T-helper 17 cell (primary cell): ENCODE data around the gene PLD1. TPM values are rescaled to one million over a fixed set of nuclear protein-coding genes. Genes with fewer than 3 reads are reported as not detected.
"Not testable (repeated sequence)": the region's sequence is repeated elsewhere in the genome, so short reads cannot be mapped to it uniquely, and the experiment has no call there.

Experiments
- ATAC-seq: fragments of 150-1000 bp; cut with Tn5 transposase; 2 replicates; pipeline ENCODE4 v1.10.0; 2021; ENCODE audit warnings: mild to moderate bottlenecking, moderate library complexity
- DNase-seq, 3 donors: peaks; one replicate each; pipeline versions ENCODE4 v3.0.0 to v3.0.0-alpha.2; 2020 to 2021
- H3K9me3 ChIP-seq: one replicate; pipeline ENCODE4 v1.7.0; 2013; ENCODE audit warnings: low read length, mild to moderate bottlenecking; ENCODE audit not compliant: control insufficient read depth, poor library complexity, severe bottlenecking
- H3K27ac Mint-ChIP-seq: one replicate; pipeline ENCODE4 v1.8.0; 2022; ENCODE audit warnings: mild to moderate bottlenecking, moderate library complexity, mixed read lengths
- H3K27me3 Mint-ChIP-seq: one replicate; pipeline ENCODE4 v1.8.0; 2022; ENCODE audit warnings: mixed read lengths
- H3K36me3 Mint-ChIP-seq: one replicate; pipeline ENCODE4 v1.8.0; 2022; ENCODE audit warnings: low read depth, mixed read lengths
- H3K4me1 Mint-ChIP-seq: one replicate; pipeline ENCODE4 v1.8.0; 2022; ENCODE audit warnings: mild to moderate bottlenecking, mixed read lengths
- H3K4me3 Mint-ChIP-seq: one replicate; pipeline ENCODE4 v1.8.0; 2022; ENCODE audit warnings: mild to moderate bottlenecking, moderate library complexity, mixed read lengths
- total RNA-seq, 4 donors: library from RNA in 2 of 4; stranded (reverse) in 2 of 4; gene quantifications; one replicate each; pipeline ENCODE4 v1.2.3 and lab custom pipeline; 2022 to 2026

Gene PLD1
- total RNA-seq, 2 donors from 2014 or later, result 6.2 to 9.4 TPM

- Mint-ChIP-seq H3K27me3 (no peaks in the 10 kb centered on the region), H3K4me3 (peak overlapping the region; percentile 19), H3K4me1 (peaks cover 12% of the 10 kb centered on the region), H3K36me3 (no peaks in the 10 kb centered on the region), H3K27ac (peak overlapping the region; percentile 22)
- no peaks in the 10 kb centered on the region for H3K9me3 ChIP-seq
- no peak for ATAC-seq
- no peak for DNase-seq
Measured at GRCh38 chr3:171821044-171821443, 10.8 kb upstream of the PLD1 start.

- ATAC-seq, result no peak
- no peaks in the 10 kb centered on the region for H3K36me3 Mint-ChIP-seq
- no peak overlapping the region for H3K4me3 Mint-ChIP-seq
Measured at GRCh38 chr3:171817074-171817800, 7.0 kb upstream of the PLD1 start.

GRCh38 chr3:171815973-171816595 is 5.8 kb upstream of the PLD1 start:
- Mint-ChIP-seq H3K4me1 (peaks cover 10% of the 10 kb centered on the region), H3K36me3 (no peaks in the 10 kb centered on the region), H3K27me3 (peaks cover 6% of the 10 kb centered on the region), H3K27ac (no peak overlapping the region), H3K4me3 (no peak overlapping the region)
- no peaks in the 10 kb centered on the region for H3K9me3 ChIP-seq
- DNase-seq, result no peak
- ATAC-seq, result no peak

More at GRCh38 chr3:171817074-171817800, 7.0 kb upstream of the PLD1 start:
- Mint-ChIP-seq H3K27ac (no peak overlapping the region), H3K27me3 (peaks cover 6% of the 10 kb centered on the region), H3K4me1 (peaks cover 18% of the 10 kb centered on the region)
- no peak for DNase-seq
- no peaks in the 10 kb centered on the region for H3K9me3 ChIP-seq

- not testable (repeated sequence) for H3K27ac Mint-ChIP-seq, DNase-seq, H3K9me3 ChIP-seq, H3K4me3 Mint-ChIP-seq, H3K36me3 Mint-ChIP-seq, ATAC-seq
- H3K27me3 Mint-ChIP-seq, result peaks cover 10% of the 10 kb centered on the region
- peaks cover 11% of the 10 kb centered on the region for H3K4me1 Mint-ChIP-seq
Measured at GRCh38 chr3:171814662-171815061, 4.4 kb upstream of the PLD1 start.

- peaks cover 18% of the 10 kb centered on the region for H3K4me1 Mint-ChIP-seq
- H3K27ac Mint-ChIP-seq, result peak overlapping the region; percentile 71
- H3K36me3 Mint-ChIP-seq, result no peaks in the 10 kb centered on the region
- H3K27me3 Mint-ChIP-seq, result peaks cover 10% of the 10 kb centered on the region
- H3K4me3 Mint-ChIP-seq, result peak overlapping the region; percentile 47
- H3K9me3 ChIP-seq, result no peaks in the 10 kb centered on the region
- ATAC-seq, result peak; percentile 16
- DNase-seq, result no peak
Measured at GRCh38 chr3:171813897-171814460, 3.7 kb upstream of the PLD1 start.

- DNase-seq (no peak), ATAC-seq (no peak)
- peak overlapping the region; percentile 71 for H3K27ac Mint-ChIP-seq
- H3K4me1 Mint-ChIP-seq, result peaks cover 19% of the 10 kb centered on the region
- peaks cover 10% of the 10 kb centered on the region for H3K27me3 Mint-ChIP-seq
- H3K36me3 Mint-ChIP-seq, result no peaks in the 10 kb centered on the region
- H3K9me3 ChIP-seq, result no peaks in the 10 kb centered on the region
- peak overlapping the region; percentile 47 for H3K4me3 Mint-ChIP-seq
Measured at GRCh38 chr3:171813278-171813896, 3.1 kb upstream of the PLD1 start.

GRCh38 chr3:171812811-171813210 is 2.5 kb upstream of the PLD1 start:
- no peak for ATAC-seq
- Mint-ChIP-seq H3K4me3 (no peak overlapping the region), H3K27ac (no peak overlapping the region), H3K4me1 (peaks cover 20% of the 10 kb centered on the region), H3K36me3 (no peaks in the 10 kb centered on the region), H3K27me3 (peaks cover 10% of the 10 kb centered on the region)
- no peaks in the 10 kb centered on the region for H3K9me3 ChIP-seq
- no peak for DNase-seq

GRCh38 chr3:171811913-171812335 is 1.6 kb upstream of the PLD1 start:
- Mint-ChIP-seq H3K27ac (no peak overlapping the region), H3K4me3 (no peak overlapping the region), H3K27me3 (peaks cover 10% of the 10 kb centered on the region), H3K36me3 (no peaks in the 10 kb centered on the region), H3K4me1 (peaks cover 27% of the 10 kb centered on the region)
- DNase-seq, result no peak
- no peak for ATAC-seq
- no peaks in the 10 kb centered on the region for H3K9me3 ChIP-seq

GRCh38 chr3:171811295-171811912 is 1.1 kb upstream of the PLD1 start:
- H3K4me3 Mint-ChIP-seq, result peak overlapping the region; percentile 80
- H3K4me1 Mint-ChIP-seq, result peaks cover 28% of the 10 kb centered on the region
- H3K27ac Mint-ChIP-seq, result peak overlapping the region; percentile 32
- no peaks in the 10 kb centered on the region for H3K9me3 ChIP-seq
- DNase-seq (no peak), ATAC-seq (no peak)
- no peaks in the 10 kb centered on the region for H3K36me3 Mint-ChIP-seq
- H3K27me3 Mint-ChIP-seq, result peaks cover 10% of the 10 kb centered on the region

GRCh38 chr3:171810629-171811294 is 479 bp upstream of the PLD1 start:
- peaks cover 10% of the 10 kb centered on the region for H3K27me3 Mint-ChIP-seq

GRCh38 chr3:171809611-171809860 is 747 bp downstream of the PLD1 start:
- Mint-ChIP-seq H3K27me3 (peaks cover 10% of the 10 kb centered on the region), H3K4me1 (peaks cover 28% of the 10 kb centered on the region), H3K4me3 (peak overlapping the region; percentile 93), H3K27ac (peak overlapping the region; percentile 90), H3K36me3 (no peaks in the 10 kb centered on the region)
- ATAC-seq (peak; percentile 27), DNase-seq (no peak)
- no peaks in the 10 kb centered on the region for H3K9me3 ChIP-seq

More at GRCh38 chr3:171810629-171811294, 479 bp upstream of the PLD1 start:
- DNase-seq (no peak), ATAC-seq (no peak)
- peak overlapping the region; percentile 32 for H3K27ac Mint-ChIP-seq
- H3K36me3 Mint-ChIP-seq, result no peaks in the 10 kb centered on the region
- H3K4me3 Mint-ChIP-seq, result peak overlapping the region; percentile 80
- H3K9me3 ChIP-seq, result no peaks in the 10 kb centered on the region
- H3K4me1 Mint-ChIP-seq, result peaks cover 28% of the 10 kb centered on the region

- H3K27me3 Mint-ChIP-seq, result peaks cover 4% of the 10 kb centered on the region
- H3K4me3 Mint-ChIP-seq, result no peak overlapping the region
Measured at GRCh38 chr3:171807806-171808205, 2.5 kb downstream of the PLD1 start.

More at GRCh38 chr3:171807806-171808205, 2.5 kb downstream of the PLD1 start:
- ATAC-seq, result no peak
- Mint-ChIP-seq H3K27ac (no peak overlapping the region), H3K36me3 (no peaks in the 10 kb centered on the region), H3K4me1 (peaks cover 25% of the 10 kb centered on the region)
- DNase-seq, result no peak
- no peaks in the 10 kb centered on the region for H3K9me3 ChIP-seq
